Spleen (tissue), 11 donors: ENCODE results near the gene ENTPD1. TPM values are rescaled to one million over a fixed set of nuclear protein-coding genes. Genes with fewer than 3 reads are reported as not detected.

Source experiments
- DNase-seq: peaks from one replicate; pipeline ENCODE4 v3.0.0-alpha.2; 2020
- H3K27ac ChIP-seq, 8 donors: fragments of 200-600 bp; sonication (generic) in 7 of 8; 1 replicate in 4 of 8; 2 replicates in 4 of 8; pipeline versions ENCODE4 v1.5.0 to v1.8.0; 2016 to 2021; ENCODE audit warnings: inconsistent platforms in 4 of 8, mild to moderate bottlenecking in 4 of 8, moderate library complexity in 1 of 8
- H3K27me3 ChIP-seq, 7 donors: fragments of 200-600 bp; sonication (generic) in 6 of 7; replicated peaks in 1 of 7; 1 replicate in 4 of 7; 2 replicates in 3 of 7; pipeline versions ENCODE4 v1.5.0 to v1.8.0; 2016 to 2021; ENCODE audit warnings: inconsistent platforms in 3 of 7, mild to moderate bottlenecking in 1 of 7
- H3K36me3 ChIP-seq, 6 donors: fragments of 200-600 bp; sonication (generic) in 5 of 6; 1 replicate in 4 of 6; 2 replicates in 2 of 6; pipeline versions ENCODE4 v1.5.0 to v1.8.0; 2016 to 2021; ENCODE audit warnings: inconsistent platforms in 2 of 6
- H3K4me1 ChIP-seq, 6 donors: fragments of 200-600 bp; sonication (generic) in 5 of 6; 1 replicate in 3 of 6; 2 replicates in 3 of 6; pipeline versions ENCODE4 v1.5.0 to v1.8.0; 2016 to 2021; ENCODE audit warnings: inconsistent platforms in 3 of 6
- H3K4me3 ChIP-seq, 8 donors: fragments of 200-600 bp; sonication (generic) in 7 of 8; 1 replicate in 4 of 8; 2 replicates in 4 of 8; pipeline versions ENCODE4 v1.5.0 to v1.8.0; 2016 to 2021; ENCODE audit warnings: inconsistent platforms in 4 of 8, mild to moderate bottlenecking in 4 of 8, moderate library complexity in 2 of 8
- H3K9me3 ChIP-seq, 8 donors: fragments of 200-600 bp; sonication (generic) in 7 of 8; 1 replicate in 4 of 8; 2 replicates in 4 of 8; pipeline versions ENCODE4 v1.5.0 to v1.8.0; 2016 to 2021; ENCODE audit warnings: inconsistent platforms in 4 of 8
- CTCF ChIP-seq, 11 experiments: fragments of 200-600 bp in 7 of 11; fragments of 450-650 bp in 4 of 11; sonication (generic) in 4 of 11; IDR thresholded peaks in 8 of 11; conservative IDR thresholded peaks in 3 of 11; 1 replicate in 7 of 11; 2 replicates in 4 of 11; pipeline versions ENCODE4 v1.4.0 to v1.8.0; 2016 to 2021; ENCODE audit warnings: antibody characterized with exemption in 11 of 11, inconsistent platforms in 4 of 11, mild to moderate bottlenecking in 1 of 11
- POLR2A ChIP-seq, 3 donors: fragments of 450-650 bp; IDR thresholded peaks; one replicate each; pipeline ENCODE4 v1.5.1; 2017; ENCODE audit warnings: antibody characterized with exemption in 3 of 3, mild to moderate bottlenecking in 1 of 3
- POLR2AphosphoS5 ChIP-seq, 3 donors: sonication (generic); formaldehyde crosslinking; IDR thresholded peaks; one replicate each; pipeline ENCODE4 v1.5.1; 2017; ENCODE audit warnings: antibody characterized with exemption in 3 of 3
- WGBS, 5 donors: extraction: QIAGEN DNeasy Blood & Tissue Kit in 3 of 5; methylation state at CpG; one replicate each; pipeline versions ENCODE4 v1.1.5 to v1.1.7; 2013 to 2018; 5-methylcytosine and 5-hydroxymethylcytosine counted together
- intact Hi-C: fragments of 100-400 bp; cut with DNase I; formaldehyde crosslinking; loops from one replicate; pipeline ENCODE4 v1.15.0; 2023; ENCODE audit warnings: low total_unique reads
- polyA plus RNA-seq, 3 donors: library from polyadenylated mRNA; stranded (reverse); fragments of 200-250 nt; gene quantifications; one replicate each; pipeline ENCODE4 v1.2.1, GENCODE V29; 2013
- total RNA-seq, 7 donors: library from RNA; depleted of rRNA in 3 of 7; stranded (reverse); fragments of >200 nt in 3 of 7; fragmentation: NEBNext Ultra II Directional in 4 of 7; extraction: Animal tissue kit (Norgen Biotek cat#: 25700) in 4 of 7; gene quantifications; one replicate each; pipeline versions ENCODE4 v1.1.0 to v1.2.1, GENCODE V29; 2016 to 2021
- donor health status: healthy with polysubstance abuse.
- donor health status: DM: no; HTN: no; CAD: no; lungs with moderate emphysema.
- donor health status: DM: no; HTN: no; CAD: no.
- donor health status: Bipolar disorder and iron deficiency.
- donor health status: healthy.
- donor health status: DM: no; HTN: no; CAD: no.
- donor health status: DM: yes; HTN: yes; CAD: no.

ENTPD1 gene
- total and polyA plus RNA-seq, 10 donors: 14.1 to 92.9 (median 62.9) TPM

- no peak overlapping the region for H3K27ac ChIP-seq
- H3K4me1 ChIP-seq: peaks cover under 1 to 96% (median 55%) of the 10 kb centered on the region in 6 donors
- H3K36me3 ChIP-seq: no peaks in the 10 kb centered on the region
- WGBS, 5 donors: 83 to 93% (median 88%) methylated on average over 2 of the region's 2 CpGs
- H3K4me3 ChIP-seq: no peak overlapping the region
- DNase-seq: no peak
- no peak for TF ChIP-seq CTCF (IDR thresholded peaks at IDR 0.05 in 8 of 11, conservative IDR thresholded peaks at IDR 0.05 in 3 of 11)
- no peak for TF ChIP-seq POLR2AphosphoS5 (IDR thresholded peaks at IDR 0.05)
- TF ChIP-seq POLR2A (IDR thresholded peaks at IDR 0.05): no peak
- H3K27me3 ChIP-seq: no peaks in the 10 kb centered on the region
- intact Hi-C loops: no loop called here
- H3K9me3 ChIP-seq: no peaks in the 10 kb centered on the region
Observed at GRCh38 chr10:95788830-95789229, 32.9 kb downstream of the ENTPD1 start.

GRCh38 chr10:95789902-95790301 lies 33.9 kb downstream of the ENTPD1 start:
- Histone ChIP-seq H3K9me3 (no peaks in the 10 kb centered on the region), H3K4me3 (no peak overlapping the region), H3K27me3 (no peaks in the 10 kb centered on the region), H3K27ac (no peak overlapping the region), H3K36me3 (no peaks in the 10 kb centered on the region), H3K4me1 (peaks cover 5 to 96% (median 55%) of the 10 kb centered on the region in 6 donors)
- intact Hi-C loops: no loop called here
- DNase-seq: no peak
- no peak for TF ChIP-seq POLR2A (IDR thresholded peaks at IDR 0.05)
- no peak for TF ChIP-seq POLR2AphosphoS5 (IDR thresholded peaks at IDR 0.05)
- TF ChIP-seq CTCF (IDR thresholded peaks at IDR 0.05 in 8 of 11, conservative IDR thresholded peaks at IDR 0.05 in 3 of 11): no peak
- WGBS, 5 donors: 35 to 81% (median 62%) methylated on average over 3 of the region's 3 CpGs

- Histone ChIP-seq H3K4me1 (peaks cover 5 to 96% (median 49%) of the 10 kb centered on the region in 6 donors), H3K36me3 (no peaks in the 10 kb centered on the region), H3K27ac (peak overlapping the region in 5 of 8 donors; percentile 7 to 85 (median 78)), H3K27me3 (no peaks in the 10 kb centered on the region), H3K9me3 (no peaks in the 10 kb centered on the region), H3K4me3 (no peak overlapping the region)
- intact Hi-C loops: no loop called here
- TF ChIP-seq POLR2A (IDR thresholded peaks at IDR 0.05): no peak
- no peak for TF ChIP-seq POLR2AphosphoS5 (IDR thresholded peaks at IDR 0.05)
- TF ChIP-seq CTCF (IDR thresholded peaks at IDR 0.05 in 8 of 11, conservative IDR thresholded peaks at IDR 0.05 in 3 of 11): no peak
- 54 to 86% (median 74%) methylated on average over 3 of the region's 3 CpGs for WGBS, 5 donors
- no peak for DNase-seq
Observed at GRCh38 chr10:95790982-95791381, 35.0 kb downstream of the ENTPD1 start.

GRCh38 chr10:95791425-95791979 lies 35.5 kb downstream of the ENTPD1 start:
- Histone ChIP-seq H3K9me3 (no peaks in the 10 kb centered on the region), H3K4me1 (peaks cover 5 to 96% (median 48%) of the 10 kb centered on the region in 6 donors), H3K4me3 (no peak overlapping the region), H3K27me3 (no peaks in the 10 kb centered on the region), H3K27ac (peak overlapping the region in 6 of 8 donors; percentile 12 to 86 (median 84)), H3K36me3 (no peaks in the 10 kb centered on the region)
- no peak for DNase-seq
- WGBS, 5 donors: 70 to 83% (median 77%) methylated on average over 2 of the region's 2 CpGs
- no peak for TF ChIP-seq CTCF (IDR thresholded peaks at IDR 0.05 in 8 of 11, conservative IDR thresholded peaks at IDR 0.05 in 3 of 11)
- no peak for TF ChIP-seq POLR2AphosphoS5 (IDR thresholded peaks at IDR 0.05)
- TF ChIP-seq POLR2A (IDR thresholded peaks at IDR 0.05): no peak
- intact Hi-C loops: no loop called here
